Bronchial smooth muscle cell (primary cell): ENCODE data around the gene SCD. TPM values are rescaled to one million over a fixed set of nuclear protein-coding genes. Genes with fewer than 3 reads are reported as not detected.

Experiments
- total RNA-seq: library from RNA; depleted of rRNA; stranded (reverse); fragments of >200 nt; gene quantifications from 2 replicates; pipeline ENCODE4 v1.2.1, GENCODE V29; 2014

SCD gene
- 109 and 329 TPM in 2 replicates for total RNA-seq

GRCh38 chr10:100346765-100347567 is at the start of gene SCD:
Gene SCD, plus strand, starts transcription at chr10:100347233. Its CDS starts 272 bp downstream, at chr10:100347505.

GRCh38 chr10:100330079-100330478 is 17.0 kb upstream of the SCD start, which contains the start of gene PKD2L1:
Gene PKD2L1, minus strand, starts transcription at chr10:100330228. Its CDS starts 125 bp downstream, at chr10:100330103.

Other genes with a start within 250 kb of the SCD start
- gene ERLIN1, start 161.2 kb upstream of the SCD start, total RNA-seq: 32.5 and 32.8 TPM in 2 replicates
- gene CHUK, start 117.6 kb upstream of the SCD start, total RNA-seq: 14.7 and 18.1 TPM in 2 replicates
- 14.3 and 15.1 TPM in 2 replicates for gene CWF19L1, start 79.6 kb upstream of the SCD start, total RNA-seq
- 50.1 and 73.3 TPM in 2 replicates for gene BLOC1S2, start 60.6 kb upstream of the SCD start, total RNA-seq
- gene PKD2L1, start 17.0 kb upstream of the SCD start, total RNA-seq: not detected in 2 replicates
- gene WNT8B, start 115.8 kb downstream of the SCD start, total RNA-seq: not detected in 2 replicates
- gene SEC31B, start 172.6 kb downstream of the SCD start, total RNA-seq: 3.3 and 3.9 TPM in 2 replicates
- gene NDUFB8, start 182.6 kb downstream of the SCD start, total RNA-seq: 170 and 235 TPM in 2 replicates
- 10.8 and 12.3 TPM in 2 replicates for gene HIF1AN, start 188.7 kb downstream of the SCD start, total RNA-seq